Measurements from ENCODE around the gene UBE2H.

DNA sequence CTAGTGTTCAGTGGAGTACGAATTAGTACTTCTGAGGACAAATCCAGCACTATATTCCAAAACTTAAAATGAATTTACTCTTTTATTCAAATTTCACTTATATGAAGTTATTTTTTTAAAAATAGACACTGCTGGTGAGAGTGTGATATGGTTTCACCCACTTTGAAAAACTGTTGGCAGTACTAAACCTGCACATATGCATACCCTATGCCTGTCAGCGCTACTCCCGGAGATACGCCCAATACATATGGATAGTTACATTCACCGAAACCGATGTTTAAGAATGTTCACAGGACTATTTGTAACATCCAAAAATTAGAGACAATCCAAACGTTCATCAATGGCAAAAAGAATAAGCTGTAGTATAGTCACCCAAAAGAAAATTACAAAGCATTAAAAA, 69.6 kb downstream of the UBE2H start:
- no peak for TF ChIP-seq ESRRA (IDR thresholded peaks at IDR 0.05; ENCODE audit: low read length)
- TF ChIP-seq CTCF (IDR thresholded peaks at IDR 0.05 in 2 of 3, conservative IDR thresholded peaks at IDR 0.05 in 1 of 3; ENCODE audit: control insufficient read depth in 2 of 3, extremely low read depth in 1 of 3, insufficient read depth in 1 of 3, low read depth in 3 of 3, low read length in 3 of 3) = no peak
- no peak for TF ChIP-seq TCF7 (IDR thresholded peaks at IDR 0.05; ENCODE audit: borderline replicate concordance)
- TF ChIP-seq EZH2 (IDR thresholded peaks at IDR 0.05; ENCODE audit: borderline replicate concordance, control insufficient read depth, low read depth, low read length) = no peak
- no peak for TF ChIP-seq MAX (IDR thresholded peaks at IDR 0.05; ENCODE audit: low read depth, low read length)
- TF ChIP-seq SUPT20H (IDR thresholded peaks at IDR 0.05; ENCODE audit: borderline replicate concordance, control insufficient read depth, low read depth, low read length) = no peak
- TF ChIP-seq SIN3A (IDR thresholded peaks at IDR 0.05; ENCODE audit: low read depth, low read length) = no peak

Data from GM12878 (cell line).